Smooth muscle cell of the pulmonary artery (primary cell): ENCODE results near the gene CCDC32. TPM values are rescaled to one million over a fixed set of nuclear protein-coding genes. Genes with fewer than 3 reads are reported as not detected.

Experiments used
- total RNA-seq: library from RNA; depleted of rRNA; stranded (reverse); fragments of >200 nt; gene quantifications from 2 replicates; pipeline ENCODE4 v1.2.3, GENCODE V29; 2014

Gene CCDC32
- 13.0 and 17.1 TPM in 2 replicates for total RNA-seq

DNA sequence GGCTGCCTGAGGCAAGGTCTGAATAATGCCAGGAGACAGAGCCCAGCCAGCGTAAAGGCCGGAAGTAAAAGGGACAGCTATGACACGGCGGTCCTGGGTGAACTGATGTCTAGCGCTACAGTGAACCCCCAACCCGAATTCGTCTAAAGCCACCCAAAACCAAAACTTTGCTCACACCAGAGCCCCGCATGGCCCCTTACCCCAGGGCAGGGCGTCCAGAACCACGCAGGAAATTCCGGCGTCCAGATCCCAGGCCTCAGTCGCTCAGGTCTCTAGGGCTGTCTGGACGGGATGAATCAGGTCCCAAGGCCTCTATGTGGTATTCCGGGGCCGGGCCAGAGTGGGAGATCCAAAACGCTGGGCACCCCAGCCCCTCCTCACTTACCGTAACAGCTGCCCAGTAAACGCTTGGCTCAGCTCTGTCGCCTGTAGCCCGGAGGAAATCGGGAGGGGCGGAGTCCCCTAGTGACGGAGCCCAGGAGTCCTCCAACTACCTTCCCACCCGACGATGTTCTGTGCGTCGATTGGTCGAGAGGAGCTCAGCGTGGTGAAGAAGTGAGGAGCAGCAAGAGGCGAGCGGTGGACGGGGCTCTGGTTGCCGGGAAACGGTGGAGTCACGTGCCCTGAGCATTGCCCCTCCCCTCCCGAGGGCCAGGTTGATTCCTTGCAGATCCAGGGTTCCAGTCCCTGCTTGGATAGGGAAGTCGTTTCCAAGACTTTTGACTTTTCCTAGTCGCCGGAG lies at the start of gene CCDC32:
TSS of gene CCDC32 (minus strand) at position 452 of the 742 bp plus-strand sequence. CDS start 2,027 bp downstream, outside the sequence.

GRCh38 chr15:40593588-40594428 lies 29.0 kb upstream of the CCDC32 start, which contains the start of gene KNL1:
TSS of gene KNL1 (plus strand) at chr15:40594249. CDS start at chr15:40602932, 8,683 bp downstream.

GRCh38 chr15:40569129-40569953 lies 4.5 kb upstream of the CCDC32 start, which contains the start of gene RPUSD2:
TSS of gene RPUSD2 (plus strand) at chr15:40569299. CDS start at chr15:40569338, 39 bp downstream.

Other genes with a start within 250 kb of the CCDC32 start
- gene INAFM2, start 241.3 kb downstream of the CCDC32 start, total RNA-seq = 26.2 and 32.5 TPM in 2 replicates
- 49.3 and 91.9 TPM in 2 replicates for gene CCDC9B, start 224.1 kb downstream of the CCDC32 start, total RNA-seq
- not detected in 2 replicates for gene PHGR1, start 214.0 kb downstream of the CCDC32 start, total RNA-seq
- gene DISP2, start 206.8 kb downstream of the CCDC32 start, total RNA-seq = 0.13 and 0.17 TPM in 2 replicates
- 14.0 and 20.7 TPM in 2 replicates for gene KNSTRN, start 182.3 kb downstream of the CCDC32 start, total RNA-seq
- gene IVD, start 159.2 kb downstream of the CCDC32 start, total RNA-seq = 63.4 and 84.4 TPM in 2 replicates
- 9.4 and 10.4 TPM in 2 replicates for gene BAHD1, start 124.1 kb downstream of the CCDC32 start, total RNA-seq
- gene CHST14, start 94.1 kb downstream of the CCDC32 start, total RNA-seq = 18.4 and 21.8 TPM in 2 replicates
- gene RPUSD2, start 4.3 kb upstream of the CCDC32 start, total RNA-seq = 9.3 and 10.8 TPM in 2 replicates
- 2.0 and 5.7 TPM in 2 replicates for gene KNL1, start 29.2 kb upstream of the CCDC32 start, total RNA-seq
- gene RAD51, start 130.1 kb upstream of the CCDC32 start, total RNA-seq = 1.4 and 1.8 TPM in 2 replicates
- 21.3 and 24.7 TPM in 2 replicates for gene RMDN3, start 190.2 kb upstream of the CCDC32 start, total RNA-seq
- 0.85 and 1.5 TPM in 2 replicates for gene GCHFR, start 199.0 kb upstream of the CCDC32 start, total RNA-seq
- gene C15orf62, start 204.9 kb upstream of the CCDC32 start, total RNA-seq = 0.07 TPM in 1 of 2 replicates, not detected in the other
- 17.8 and 18.7 TPM in 2 replicates for gene ZFYVE19, start 242.0 kb upstream of the CCDC32 start, total RNA-seq
- gene DNAJC17, start 242.4 kb upstream of the CCDC32 start, total RNA-seq = 12.1 and 12.6 TPM in 2 replicates